HG03060 (cell line): Measurements from ENCODE around the gene MOCS2.
"Not testable (repeated sequence)": the region's sequence is repeated elsewhere in the genome, so short reads cannot be mapped to it uniquely, and the experiment has no call there.

Experiments
- ATAC-seq: cut with Tn5 transposase; IDR thresholded peaks from one replicate; pipeline ENCODE4 v1.9.1; 2021; ENCODE audit warnings: low read depth, moderate number of reproducible peaks; ENCODE audit not compliant: unreplicated experiment

The MOCS2 gene, protein sequence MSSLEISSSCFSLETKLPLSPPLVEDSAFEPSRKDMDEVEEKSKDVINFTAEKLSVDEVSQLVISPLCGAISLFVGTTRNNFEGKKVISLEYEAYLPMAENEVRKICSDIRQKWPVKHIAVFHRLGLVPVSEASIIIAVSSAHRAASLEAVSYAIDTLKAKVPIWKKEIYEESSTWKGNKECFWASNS

GRCh38 chr5:53109443-53110127, at the start of gene MOCS2:
Gene MOCS2, minus strand, starts transcription at chr5:53109757. Its CDS starts 2,583 bp downstream, at chr5:53107174.
- ATAC-seq: peak; percentile 79

- no peak for ATAC-seq
These were observed 42.3 kb upstream of the MOCS2 start for GRCh38 chr5:53151713-53152458.

- ATAC-seq: no peak
These were observed 23.5 kb upstream of the MOCS2 start for GRCh38 chr5:53133020-53133419.

DNA sequence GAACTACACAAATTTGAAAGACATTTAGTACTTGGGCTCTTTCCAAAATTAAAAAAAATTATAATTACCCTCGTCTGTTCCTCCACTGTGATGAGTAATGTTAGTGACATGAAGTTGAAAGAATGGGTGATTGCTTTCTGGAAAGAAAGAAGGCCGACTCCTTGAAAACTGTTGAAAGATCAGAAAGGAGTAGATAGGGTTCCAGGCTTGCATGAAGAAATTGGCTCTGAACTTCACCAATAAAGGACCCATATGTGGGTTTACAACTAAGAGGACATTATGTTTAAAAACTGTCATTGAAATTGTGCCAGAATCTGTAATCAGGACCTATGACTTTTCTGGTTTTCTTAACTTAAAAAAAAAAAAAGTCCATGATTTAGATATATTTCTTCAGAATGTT, 20.7 kb upstream of the MOCS2 start:
- no peak for ATAC-seq

- ATAC-seq: no peak
These were observed 18.9 kb upstream of the MOCS2 start for GRCh38 chr5:53128481-53128880.

- ATAC-seq: no peak
These were observed 17.6 kb upstream of the MOCS2 start for GRCh38 chr5:53127107-53127506.

- no peak for ATAC-seq
These were observed 17.0 kb upstream of the MOCS2 start for GRCh38 chr5:53126521-53126920.

GRCh38 chr5:53123702-53124101, 14.1 kb upstream of the MOCS2 start:
- ATAC-seq: no peak

DNA sequence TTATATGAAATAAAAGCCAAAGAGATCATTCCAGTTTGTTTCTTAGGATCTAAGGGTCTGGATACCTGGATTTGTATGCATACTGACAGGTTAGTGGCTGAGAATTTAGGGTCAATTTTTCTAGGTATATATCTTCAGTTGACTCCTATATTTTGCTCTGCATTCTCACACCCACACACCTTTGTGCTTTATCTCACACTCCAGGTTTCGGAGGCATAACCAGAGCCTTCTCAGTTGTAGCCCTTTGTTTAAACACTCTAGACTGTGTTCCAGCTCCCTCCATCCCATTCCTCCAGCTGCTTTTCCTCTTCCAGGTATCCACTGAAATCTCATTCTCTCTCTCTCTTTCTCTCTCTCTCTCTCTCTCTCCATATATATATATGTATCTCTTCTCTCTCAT, 10.6 kb upstream of the MOCS2 start:
- ATAC-seq: no peak

- no peak for ATAC-seq
These were observed 9.3 kb upstream of the MOCS2 start for GRCh38 chr5:53118879-53119278.

GRCh38 chr5:53116597-53116996, 7.0 kb upstream of the MOCS2 start:
- ATAC-seq: no peak

DNA sequence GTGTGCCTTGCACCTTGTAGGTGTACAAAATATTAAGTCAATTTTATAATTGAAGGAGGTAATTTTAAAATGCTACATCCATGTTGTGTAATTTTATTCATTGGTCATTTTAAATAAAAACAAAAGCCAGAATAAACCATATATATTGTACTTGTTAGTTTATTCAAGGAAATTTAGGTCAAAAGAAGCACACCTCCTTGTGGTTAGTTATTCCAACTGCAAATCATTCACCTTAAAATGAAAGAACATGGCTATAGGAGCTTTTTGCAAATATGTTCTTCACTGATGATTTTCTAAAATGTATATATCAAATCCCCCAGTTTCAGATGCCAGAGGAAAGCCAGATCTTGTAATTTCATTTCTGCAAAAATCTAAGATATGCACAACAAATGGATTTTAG, 5.4 kb upstream of the MOCS2 start:
- no peak for ATAC-seq

GRCh38 chr5:53113947-53114346, 4.4 kb upstream of the MOCS2 start:
- ATAC-seq: no peak

GRCh38 chr5:53112909-53113308, 3.4 kb upstream of the MOCS2 start:
- ATAC-seq: no peak

- not testable (repeated sequence) for ATAC-seq
These were observed 2.8 kb upstream of the MOCS2 start for GRCh38 chr5:53112307-53112706.

DNA sequence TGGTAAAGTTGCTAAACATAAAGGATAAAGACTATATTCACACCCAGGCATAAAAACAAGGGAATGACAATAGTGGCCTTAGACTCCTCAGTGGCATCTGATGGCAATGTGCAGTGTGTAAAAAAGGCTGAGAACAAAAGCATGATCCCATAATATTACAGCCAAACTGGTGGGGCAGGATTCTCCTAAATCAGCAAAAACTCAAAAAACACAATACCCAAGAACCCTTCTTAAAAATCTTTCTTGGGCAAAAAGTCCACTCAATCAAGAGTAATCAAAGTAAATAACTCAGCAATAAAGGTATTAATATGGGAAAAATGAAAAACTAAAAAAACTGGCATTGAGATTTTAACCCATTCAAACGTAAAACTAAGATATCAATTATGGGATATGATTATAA, 1.6 kb upstream of the MOCS2 start:
- no peak for ATAC-seq

GRCh38 chr5:53110156-53110555, 599 bp upstream of the MOCS2 start:
- ATAC-seq: no peak

DNA sequence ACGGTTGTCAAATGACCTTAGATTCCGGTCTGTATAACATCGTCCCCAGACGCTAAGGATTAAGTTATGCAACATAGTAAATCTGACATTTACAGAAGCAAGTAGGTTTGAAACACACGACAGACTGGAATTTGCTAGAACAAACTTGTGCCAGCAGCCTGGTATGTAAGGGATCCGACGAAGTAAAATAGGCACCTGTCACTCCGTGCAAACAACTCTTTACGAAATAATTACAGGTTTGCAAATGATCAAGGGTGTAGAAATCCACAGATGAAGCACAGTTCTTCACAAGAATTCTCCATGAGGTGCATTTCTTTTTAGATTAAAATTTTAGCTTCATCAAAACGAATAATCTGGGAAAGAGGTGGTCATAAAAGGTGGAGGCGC, 508 bp downstream of the MOCS2 start:
- ATAC-seq: peak; percentile 12

DNA sequence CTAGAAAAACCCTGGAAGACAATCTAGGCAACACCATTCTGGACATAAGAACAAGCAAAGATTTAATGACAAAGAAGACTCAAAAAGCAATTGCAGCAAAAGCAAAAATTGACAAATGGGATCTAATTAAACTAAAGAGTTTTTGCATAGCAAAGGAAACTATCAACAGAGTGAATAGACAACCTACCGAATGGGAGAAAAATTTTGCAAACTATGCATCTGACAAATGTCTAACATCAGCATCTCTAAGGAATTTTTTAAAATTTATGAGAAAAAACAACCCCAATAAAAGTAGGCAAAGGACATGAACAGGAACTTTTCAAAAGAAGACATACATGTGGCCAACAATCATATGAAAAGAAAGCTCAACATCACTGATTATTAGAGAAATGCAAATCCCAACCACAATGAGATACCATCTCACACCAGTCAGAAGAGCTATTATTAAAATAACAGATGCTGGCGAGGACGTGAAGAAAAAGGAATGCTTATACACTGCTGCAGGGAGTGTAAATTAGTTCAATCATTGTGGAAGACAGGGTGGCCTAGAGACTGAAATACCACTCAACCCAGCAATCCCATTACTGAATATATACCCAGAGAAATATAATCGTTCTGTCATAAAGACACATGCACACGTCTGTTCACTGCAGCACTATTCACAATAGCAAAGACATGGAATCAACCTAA, 3.8 kb downstream of the MOCS2 start:
- no peak for ATAC-seq

DNA sequence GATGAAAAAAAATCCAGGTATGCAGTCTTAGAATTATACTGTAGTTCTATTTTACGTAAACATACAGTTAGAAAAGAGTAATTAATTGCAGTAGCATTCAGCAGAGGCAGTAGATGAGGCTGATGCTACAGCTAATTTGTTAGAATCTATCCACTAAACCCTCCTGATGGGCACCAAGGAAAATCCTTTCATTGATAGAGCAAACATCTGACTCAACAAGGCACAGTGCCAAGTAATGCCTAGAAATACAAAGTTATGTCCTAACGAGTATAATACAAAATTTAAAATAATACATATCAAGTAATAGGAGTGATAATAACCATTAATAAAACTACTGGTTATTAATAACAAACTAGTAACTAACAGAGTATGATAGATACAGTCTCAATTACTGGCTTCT, 9.0 kb downstream of the MOCS2 start:
- no peak for ATAC-seq

- no peak for ATAC-seq
These were observed 10.0 kb downstream of the MOCS2 start for GRCh38 chr5:53099546-53099945.
